Immature natural killer cell (primary cell): ENCODE measurements around the gene UNC5CL. TPM values are rescaled to one million over a fixed set of nuclear protein-coding genes. Genes with fewer than 3 reads are reported as not detected.

ENCODE experiments used
- DNase-seq, 3 donors: peaks; one replicate each; pipeline ENCODE4 v3.0.0; 2022; ENCODE audit warnings: mixed read lengths in 1 of 3
- H3K27ac Mint-ChIP-seq, 6 donors: one replicate each; pipeline ENCODE4 v1.8.0; 2020; ENCODE audit warnings: mixed read lengths in 6 of 6, mild to moderate bottlenecking in 5 of 6, inconsistent platforms in 4 of 6, moderate library complexity in 3 of 6
- H3K27me3 Mint-ChIP-seq, 3 donors: one replicate each; pipeline ENCODE4 v1.8.0; 2020 to 2021; ENCODE audit warnings: low read depth in 3 of 3, mild to moderate bottlenecking in 3 of 3, mixed read lengths in 3 of 3, moderate library complexity in 3 of 3, inconsistent platforms in 1 of 3
- H3K36me3 Mint-ChIP-seq, 3 donors: one replicate each; pipeline ENCODE4 v1.8.0; 2020; ENCODE audit warnings: mixed read lengths in 3 of 3, inconsistent platforms in 2 of 3, mild to moderate bottlenecking in 2 of 3
- H3K4me1 Mint-ChIP-seq, 2 donors: one replicate each; pipeline ENCODE4 v1.8.0; 2020; ENCODE audit warnings: inconsistent platforms in 2 of 2, mild to moderate bottlenecking in 2 of 2, mixed read lengths in 2 of 2, moderate library complexity in 1 of 2
- H3K4me3 Mint-ChIP-seq, 5 donors: one replicate each; pipeline ENCODE4 v1.8.0; 2020; ENCODE audit warnings: mild to moderate bottlenecking in 5 of 5, mixed read lengths in 5 of 5, inconsistent platforms in 3 of 5, moderate library complexity in 3 of 5
- H3K9me3 Mint-ChIP-seq, 6 donors: one replicate each; pipeline ENCODE4 v1.8.0; 2020; ENCODE audit warnings: mild to moderate bottlenecking in 6 of 6, mixed read lengths in 6 of 6, inconsistent platforms in 4 of 6, moderate library complexity in 3 of 6
- polyA plus RNA-seq, 3 donors: library from polyadenylated mRNA; unstranded; fragments of 300-500 nt; fragmentation: Illumina TruSeq; gene quantifications; one replicate each; pipeline ENCODE4 v1.2.3, GENCODE V29; 2021

UNC5CL gene
- polyA plus RNA-seq, 3 donors from 2014 or later = 0.19 to 0.45 TPM; not detected in 1

- no peak within 1 kb of the TSS for H3K4me3 Mint-ChIP-seq
- H3K27ac Mint-ChIP-seq = peak within 1 kb of the TSS in 1 of 6 donors; percentile 2
- no peaks in the 10 kb centered on the region for H3K9me3 Mint-ChIP-seq
- H3K27me3 Mint-ChIP-seq = peaks cover 0 to 2% (median 0%) of the 10 kb centered on the region in 3 donors
- no peak for DNase-seq
- H3K4me1 Mint-ChIP-seq = no peaks in the 10 kb centered on the region
- peaks cover 0 to 10% (median 3%) of the 10 kb centered on the region in 3 donors for H3K36me3 Mint-ChIP-seq
Observed at GRCh38 chr6:41042226-41043055, 3.4 kb upstream of the UNC5CL start, which contains the start of gene TSPO2. TSS of gene TSPO2 (plus strand) at chr6:41042467. CDS start at chr6:41042986, 519 bp downstream.

- Mint-ChIP-seq H3K4me3 (no peak overlapping the region), H3K9me3 (no peaks in the 10 kb centered on the region), H3K4me1 (no peaks in the 10 kb centered on the region), H3K36me3 (peaks cover 0 to 8% (median 3%) of the 10 kb centered on the region in 3 donors), H3K27me3 (peaks cover 0 to 2% (median 0%) of the 10 kb centered on the region in 3 donors), H3K27ac (no peak overlapping the region)
- no peak for DNase-seq
Observed at GRCh38 chr6:41040940-41041536, 2.0 kb upstream of the UNC5CL start.

GRCh38 chr6:41040101-41040939 lies 1.3 kb upstream of the UNC5CL start:
- no peaks in the 10 kb centered on the region for H3K9me3 Mint-ChIP-seq
- H3K4me3 Mint-ChIP-seq = no peak overlapping the region
- H3K4me1 Mint-ChIP-seq = no peaks in the 10 kb centered on the region
- DNase-seq = no peak
- no peak overlapping the region for H3K27ac Mint-ChIP-seq
- H3K27me3 Mint-ChIP-seq = peaks cover 0 to 2% (median 0%) of the 10 kb centered on the region in 3 donors
- peaks cover 0 to 8% (median 3%) of the 10 kb centered on the region in 3 donors for H3K36me3 Mint-ChIP-seq

DNA sequence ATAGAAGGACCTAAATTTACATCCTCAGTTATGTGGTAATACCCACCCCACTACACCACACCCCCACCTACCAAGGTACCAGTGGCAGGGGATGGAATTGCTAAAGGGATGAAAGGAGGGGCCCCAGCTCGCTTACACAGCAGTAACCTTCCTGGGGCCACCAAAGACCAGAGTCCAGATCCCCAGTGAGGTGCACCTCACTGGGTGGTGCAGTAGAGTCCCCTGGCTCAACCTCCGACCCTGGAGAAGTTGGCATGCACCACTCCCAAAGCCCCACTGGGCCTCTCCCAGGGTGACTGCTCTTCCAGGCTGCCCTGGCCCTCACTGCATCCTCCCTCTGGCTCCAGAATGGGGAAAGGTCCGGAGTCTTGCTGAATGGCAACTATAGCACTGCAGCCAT lies 816 bp downstream of the UNC5CL start:
- H3K27ac Mint-ChIP-seq = no peak overlapping the region
- no peak for DNase-seq
- peaks cover 0 to 8% (median 3%) of the 10 kb centered on the region in 3 donors for H3K36me3 Mint-ChIP-seq
- no peaks in the 10 kb centered on the region for H3K4me1 Mint-ChIP-seq
- no peaks in the 10 kb centered on the region for H3K9me3 Mint-ChIP-seq
- peaks cover 0 to 2% (median 0%) of the 10 kb centered on the region in 3 donors for H3K27me3 Mint-ChIP-seq
- no peak overlapping the region for H3K4me3 Mint-ChIP-seq

- Mint-ChIP-seq H3K4me1 (no peaks in the 10 kb centered on the region), H3K4me3 (no peak overlapping the region), H3K27ac (no peak overlapping the region), H3K36me3 (peaks cover 0 to 8% (median 3%) of the 10 kb centered on the region in 3 donors), H3K27me3 (peaks cover 0 to 3% (median 0%) of the 10 kb centered on the region in 3 donors), H3K9me3 (no peaks in the 10 kb centered on the region)
- DNase-seq = no peak
Observed at GRCh38 chr6:41037107-41037900, 1.7 kb downstream of the UNC5CL start.

- no peak for DNase-seq
- H3K4me1 Mint-ChIP-seq = no peaks in the 10 kb centered on the region
- no peak overlapping the region for H3K4me3 Mint-ChIP-seq
- H3K27ac Mint-ChIP-seq = no peak overlapping the region
- no peaks in the 10 kb centered on the region for H3K9me3 Mint-ChIP-seq
- peaks cover 0 to 3% (median 3%) of the 10 kb centered on the region in 3 donors for H3K36me3 Mint-ChIP-seq
- peaks cover 0 to 3% (median 0%) of the 10 kb centered on the region in 3 donors for H3K27me3 Mint-ChIP-seq
Observed at GRCh38 chr6:41036601-41037000, 2.4 kb downstream of the UNC5CL start.

- no peak for DNase-seq
- Mint-ChIP-seq H3K4me3 (no peak overlapping the region), H3K27ac (no peak overlapping the region), H3K27me3 (peaks cover 0 to 3% (median 2%) of the 10 kb centered on the region in 3 donors), H3K36me3 (peaks cover 0 to 3% (median 3%) of the 10 kb centered on the region in 3 donors), H3K4me1 (no peaks in the 10 kb centered on the region), H3K9me3 (no peaks in the 10 kb centered on the region)
Observed at GRCh38 chr6:41036186-41036585, 2.8 kb downstream of the UNC5CL start.

DNA sequence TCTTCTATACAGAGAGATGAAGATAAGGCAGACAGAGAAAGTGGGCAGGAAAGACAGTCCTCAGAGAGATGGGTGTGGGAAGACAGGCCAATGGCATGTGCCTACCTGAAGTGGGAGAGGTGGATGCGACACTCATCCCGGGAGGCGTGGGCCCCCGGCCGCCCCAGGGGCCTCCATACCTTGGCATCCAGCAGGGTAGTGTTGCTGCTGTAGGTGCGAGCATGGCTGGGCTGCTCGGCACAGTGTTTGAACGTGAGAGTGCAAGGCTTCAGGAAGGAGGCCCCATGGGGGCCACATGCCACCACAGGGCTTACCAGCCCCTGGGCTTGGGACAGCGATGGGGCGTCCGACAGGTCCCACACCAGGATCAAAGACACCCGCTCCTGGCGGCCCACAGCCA lies 5.2 kb downstream of the UNC5CL start:
- no peak for DNase-seq
- no peak overlapping the region for H3K4me3 Mint-ChIP-seq
- H3K36me3 Mint-ChIP-seq = peaks cover 0 to 3% (median 3%) of the 10 kb centered on the region in 3 donors

DNA sequence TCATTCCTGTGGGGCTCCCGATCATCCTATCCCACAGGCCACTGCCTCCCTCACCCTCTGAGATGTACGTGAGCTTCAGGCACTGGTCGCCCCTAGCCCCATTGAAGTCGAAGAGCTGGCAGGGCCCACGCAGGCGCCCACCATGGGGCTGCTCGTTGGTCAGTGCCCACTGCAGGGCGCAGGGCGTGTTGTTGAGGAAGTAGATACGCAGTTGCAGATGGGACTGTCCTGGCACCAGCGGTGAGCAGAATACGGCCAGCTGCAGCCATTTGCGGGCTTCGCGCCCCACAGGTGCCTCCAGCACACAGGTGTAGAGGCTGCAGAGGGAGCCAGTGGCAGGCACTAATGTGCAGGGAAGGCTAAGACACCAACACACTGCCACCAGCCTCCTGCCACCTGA lies 6.2 kb downstream of the UNC5CL start:
- Mint-ChIP-seq H3K27me3 (peaks cover 0 to 5% (median 3%) of the 10 kb centered on the region in 3 donors), H3K9me3 (no peaks in the 10 kb centered on the region), H3K4me3 (no peak overlapping the region), H3K4me1 (peaks cover 14 to 15% of the 10 kb centered on the region in 2 donors), H3K36me3 (peaks cover 0 to 3% (median 0%) of the 10 kb centered on the region in 3 donors), H3K27ac (peak overlapping the region in 1 of 6 donors; percentile 12)
- DNase-seq = no peak

More for the DNA sequence above, 5.2 kb downstream of the UNC5CL start:
- Mint-ChIP-seq H3K27me3 (peaks cover 0 to 5% (median 3%) of the 10 kb centered on the region in 3 donors), H3K27ac (no peak overlapping the region), H3K9me3 (no peaks in the 10 kb centered on the region), H3K4me1 (peaks cover 7 to 8% of the 10 kb centered on the region in 2 donors)

- peaks cover 0 to 3% (median 3%) of the 10 kb centered on the region in 3 donors for H3K36me3 Mint-ChIP-seq
Observed at GRCh38 chr6:41028561-41029412, 10.2 kb downstream of the UNC5CL start.

DNA sequence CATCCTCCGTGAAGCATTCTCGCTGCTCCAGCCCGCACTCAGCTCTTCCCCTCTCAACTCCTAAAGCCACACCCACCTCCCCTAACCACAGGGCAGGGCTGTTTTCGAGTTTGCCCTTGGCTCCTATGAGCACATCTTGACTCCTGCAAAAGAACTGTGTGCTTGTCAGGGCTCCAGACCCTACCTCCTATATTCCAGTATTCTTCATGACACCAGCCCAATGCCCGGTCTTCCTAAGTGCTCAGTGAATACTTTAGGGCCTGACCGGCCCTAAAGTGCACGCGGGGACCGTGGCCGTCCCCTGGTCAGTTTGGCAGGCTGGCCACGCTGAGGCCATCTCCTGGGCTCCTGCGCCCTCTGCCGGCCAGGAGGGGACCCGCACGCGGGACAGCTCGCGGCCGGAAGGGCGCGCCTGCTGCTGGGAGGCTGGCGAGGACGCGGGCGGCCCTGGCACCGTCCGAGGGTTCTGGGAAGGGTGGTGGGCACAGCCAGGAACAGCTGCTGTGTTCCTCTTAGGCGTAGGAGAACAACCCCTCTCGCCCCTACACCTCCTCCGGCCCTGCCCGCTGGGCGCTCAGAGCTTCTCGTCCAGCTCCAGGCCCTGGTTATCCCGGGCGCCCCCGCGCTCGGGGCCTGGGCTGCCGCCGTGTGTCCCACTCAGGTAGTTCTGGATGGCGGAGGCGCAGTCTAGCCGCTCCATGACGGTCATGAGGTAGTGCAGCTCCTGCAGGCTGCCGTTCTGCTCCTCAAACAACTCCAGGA lies 11.0 kb downstream of the UNC5CL start:
- H3K27me3 Mint-ChIP-seq = peaks cover 0 to 6% (median 5%) of the 10 kb centered on the region in 3 donors
- H3K4me3 Mint-ChIP-seq = peak overlapping the region; percentile 77 to 87 (median 83)
- no peaks in the 10 kb centered on the region for H3K9me3 Mint-ChIP-seq
- DNase-seq = peak; percentile 72 to 77 (median 76)
- peak overlapping the region; percentile 54 to 91 (median 84) for H3K27ac Mint-ChIP-seq
- peaks cover 22 to 25% of the 10 kb centered on the region in 2 donors for H3K4me1 Mint-ChIP-seq
- H3K36me3 Mint-ChIP-seq = peaks cover 0 to 5% (median 0%) of the 10 kb centered on the region in 3 donors

More at GRCh38 chr6:41028561-41029412, 10.2 kb downstream of the UNC5CL start:
- H3K9me3 Mint-ChIP-seq = no peaks in the 10 kb centered on the region
- H3K27me3 Mint-ChIP-seq = peaks cover 0 to 6% (median 5%) of the 10 kb centered on the region in 3 donors
- peaks cover 22 to 25% of the 10 kb centered on the region in 2 donors for H3K4me1 Mint-ChIP-seq
- peak overlapping the region; percentile 73 to 87 (median 84) for H3K27ac Mint-ChIP-seq
- H3K4me3 Mint-ChIP-seq = peak overlapping the region; percentile 77 to 87 (median 83)
- DNase-seq = peak in 2 of 3 donors; percentile 3 to 6
